BE2C (cell line): ENCODE data around the gene EP400.

Experiments used
- DNase-seq: peaks from one replicate; pipeline ENCODE4 v3.0.0-alpha.2; 2020
- H3K27me3 ChIP-seq: fragments of 250-450 bp; sonication (Bioruptor Pico); 2 replicates; pipeline ENCODE4 v1.5.1; 2020; ENCODE audit warnings: mild to moderate bottlenecking
- H3K36me3 ChIP-seq: fragments of 250-450 bp; sonication (Bioruptor Pico); 2 replicates; pipeline ENCODE4 v1.5.1; 2020; ENCODE audit warnings: mild to moderate bottlenecking
- H3K4me1 ChIP-seq: fragments of 250-450 bp; sonication (Bioruptor Pico); 2 replicates; pipeline ENCODE4 v1.5.1; 2020
- H3K4me3 ChIP-seq: 2 replicates; pipeline ENCODE4 v1.5.1; 2011; ENCODE audit warnings: low read depth, low read length
- H3K9me3 ChIP-seq: fragments of 250-450 bp; sonication (Bioruptor Pico); 2 replicates; pipeline ENCODE4 v1.5.1; 2020
- TF ChIP-seq, protein P1 (sequence below): IDR thresholded peaks from 2 replicates; pipeline ENCODE4 v1.5.1; 2012; ENCODE audit warnings: mild to moderate bottlenecking, low read depth, low read length

Gene EP400

DNA sequence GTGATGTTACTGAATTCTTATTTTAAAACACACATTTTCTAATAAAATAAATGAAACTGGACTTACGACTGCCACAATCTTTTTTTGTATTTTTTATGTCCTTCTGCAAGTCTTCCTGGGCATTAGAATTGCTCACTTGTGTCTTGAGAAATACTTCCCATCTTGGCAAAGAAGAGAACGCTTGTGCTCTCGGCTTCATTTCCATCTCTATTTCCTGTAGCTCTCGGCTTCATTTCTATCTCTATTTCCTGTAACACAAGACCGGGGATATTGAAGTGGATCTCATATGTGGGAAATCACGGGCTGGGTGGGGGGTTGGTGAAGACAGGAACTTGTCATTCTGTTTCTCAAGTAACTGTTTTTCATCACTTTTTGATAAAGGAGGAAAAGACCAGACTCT, 77.9 kb downstream of the EP400 start:
- Histone ChIP-seq H3K4me1 (no peaks in the 10 kb centered on the region), H3K27me3 (no peaks in the 10 kb centered on the region), H3K36me3 (peaks cover 79% of the 10 kb centered on the region), H3K4me3 (no peak overlapping the region), H3K9me3 (no peaks in the 10 kb centered on the region)
- TF ChIP-seq, protein P1, sequence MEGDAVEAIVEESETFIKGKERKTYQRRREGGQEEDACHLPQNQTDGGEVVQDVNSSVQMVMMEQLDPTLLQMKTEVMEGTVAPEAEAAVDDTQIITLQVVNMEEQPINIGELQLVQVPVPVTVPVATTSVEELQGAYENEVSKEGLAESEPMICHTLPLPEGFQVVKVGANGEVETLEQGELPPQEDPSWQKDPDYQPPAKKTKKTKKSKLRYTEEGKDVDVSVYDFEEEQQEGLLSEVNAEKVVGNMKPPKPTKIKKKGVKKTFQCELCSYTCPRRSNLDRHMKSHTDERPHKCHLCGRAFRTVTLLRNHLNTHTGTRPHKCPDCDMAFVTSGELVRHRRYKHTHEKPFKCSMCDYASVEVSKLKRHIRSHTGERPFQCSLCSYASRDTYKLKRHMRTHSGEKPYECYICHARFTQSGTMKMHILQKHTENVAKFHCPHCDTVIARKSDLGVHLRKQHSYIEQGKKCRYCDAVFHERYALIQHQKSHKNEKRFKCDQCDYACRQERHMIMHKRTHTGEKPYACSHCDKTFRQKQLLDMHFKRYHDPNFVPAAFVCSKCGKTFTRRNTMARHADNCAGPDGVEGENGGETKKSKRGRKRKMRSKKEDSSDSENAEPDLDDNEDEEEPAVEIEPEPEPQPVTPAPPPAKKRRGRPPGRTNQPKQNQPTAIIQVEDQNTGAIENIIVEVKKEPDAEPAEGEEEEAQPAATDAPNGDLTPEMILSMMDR: no peak
- no peak for DNase-seq

DNA sequence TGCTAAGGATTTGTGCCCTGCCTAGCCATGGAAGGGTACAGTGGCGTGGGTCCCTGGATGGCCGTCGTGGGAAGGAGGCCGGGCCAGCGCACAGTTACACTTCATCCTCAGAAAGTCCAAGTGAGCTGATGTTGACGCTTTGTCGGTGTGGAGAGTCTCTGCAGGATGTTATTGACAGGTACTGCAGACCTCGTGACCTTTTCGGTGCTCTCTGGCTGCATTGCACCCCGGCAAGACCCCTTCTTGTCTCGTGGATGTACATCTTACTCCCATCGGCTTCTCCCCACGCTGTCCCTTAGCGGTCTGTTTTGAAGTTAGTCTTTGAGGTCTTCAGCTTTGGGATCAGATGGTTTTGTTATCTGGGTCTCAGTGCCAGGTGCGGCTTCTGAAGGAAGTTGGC, 78.4 kb downstream of the EP400 start:
- H3K36me3 ChIP-seq: peaks cover 83% of the 10 kb centered on the region

DNA sequence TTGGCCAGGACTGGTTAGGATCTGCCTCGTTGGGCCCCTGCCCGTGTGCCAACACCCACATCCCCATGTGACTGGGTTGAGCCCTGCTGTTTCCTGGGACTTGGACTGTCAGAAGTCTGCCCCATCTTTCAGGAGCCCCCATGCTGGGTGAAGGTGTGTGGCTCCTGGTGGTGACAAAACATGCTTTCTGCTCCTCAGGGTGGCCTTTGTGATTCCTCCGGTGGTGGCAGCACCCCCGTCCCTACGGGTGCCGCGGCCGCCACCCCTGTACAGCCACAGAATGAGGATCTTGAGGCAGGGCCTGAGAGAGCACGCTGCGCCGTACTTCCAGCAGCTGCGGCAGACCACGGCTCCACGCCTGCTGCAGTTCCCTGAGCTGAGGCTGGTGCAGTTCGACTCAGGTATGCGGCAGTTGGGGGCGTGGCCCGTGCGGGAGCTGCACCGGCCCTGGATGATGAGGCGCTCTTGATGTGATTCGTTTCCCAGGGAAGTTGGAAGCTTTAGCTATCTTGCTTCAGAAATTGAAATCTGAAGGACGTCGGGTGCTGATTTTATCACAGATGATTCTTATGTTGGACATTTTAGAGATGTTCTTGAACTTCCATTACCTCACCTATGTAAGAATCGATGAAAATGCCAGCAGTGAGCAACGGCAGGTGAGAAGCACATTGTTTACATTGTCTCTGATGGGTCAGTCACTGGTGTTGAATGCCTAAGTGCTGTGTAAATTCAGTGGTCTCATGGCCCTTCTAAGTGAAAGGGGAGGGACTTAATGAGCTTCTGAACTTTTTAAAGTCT, 80.0 kb downstream of the EP400 start:
- DNase-seq: no peak
- TF ChIP-seq, protein P1: no peak
- no peaks in the 10 kb centered on the region for H3K4me1 ChIP-seq
- no peaks in the 10 kb centered on the region for H3K27me3 ChIP-seq
- no peak overlapping the region for H3K4me3 ChIP-seq
- peaks cover 84% of the 10 kb centered on the region for H3K36me3 ChIP-seq
- no peaks in the 10 kb centered on the region for H3K9me3 ChIP-seq

More for the DNA sequence above, 78.4 kb downstream of the EP400 start:
- no peak for DNase-seq
- Histone ChIP-seq H3K4me1 (no peaks in the 10 kb centered on the region), H3K27me3 (no peaks in the 10 kb centered on the region), H3K9me3 (no peaks in the 10 kb centered on the region), H3K4me3 (no peak overlapping the region)
- TF ChIP-seq, protein P1: no peak

DNA sequence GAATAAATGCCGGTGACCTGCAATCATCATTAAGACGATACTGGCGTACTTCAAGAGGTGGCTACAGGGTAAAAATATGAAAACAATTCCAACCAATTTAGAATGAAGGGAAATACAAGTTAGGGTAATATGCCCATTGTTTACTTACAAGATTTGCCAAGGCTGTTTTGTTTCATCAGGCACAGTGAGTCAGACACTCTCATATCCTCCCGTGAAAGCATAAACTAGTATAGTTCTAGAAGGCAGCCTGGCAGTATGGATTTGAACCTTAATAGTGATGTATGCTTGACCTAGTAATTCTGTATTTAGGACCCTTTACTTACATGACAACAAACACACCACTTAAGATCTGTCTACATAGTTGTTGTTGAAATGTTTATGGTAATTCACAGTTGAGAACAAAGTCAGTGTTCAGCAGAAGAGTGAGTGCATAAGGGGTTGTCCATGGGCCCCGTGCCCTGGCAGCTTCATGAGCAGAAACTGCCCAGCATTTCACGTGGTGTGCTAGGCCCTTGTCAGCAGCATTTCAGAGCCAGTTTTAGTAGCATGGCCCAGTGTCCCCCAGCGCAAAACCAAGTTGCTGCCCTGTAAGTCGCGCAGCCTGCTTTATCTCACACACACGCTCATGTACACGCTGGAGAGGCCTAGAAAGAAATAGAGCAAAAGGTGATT, 80.8 kb downstream of the EP400 start:
- no peak for DNase-seq
- Histone ChIP-seq H3K4me1 (no peaks in the 10 kb centered on the region), H3K4me3 (no peak overlapping the region), H3K9me3 (no peaks in the 10 kb centered on the region), H3K27me3 (no peaks in the 10 kb centered on the region), H3K36me3 (peaks cover 84% of the 10 kb centered on the region)
- TF ChIP-seq, protein P1: no peak

DNA sequence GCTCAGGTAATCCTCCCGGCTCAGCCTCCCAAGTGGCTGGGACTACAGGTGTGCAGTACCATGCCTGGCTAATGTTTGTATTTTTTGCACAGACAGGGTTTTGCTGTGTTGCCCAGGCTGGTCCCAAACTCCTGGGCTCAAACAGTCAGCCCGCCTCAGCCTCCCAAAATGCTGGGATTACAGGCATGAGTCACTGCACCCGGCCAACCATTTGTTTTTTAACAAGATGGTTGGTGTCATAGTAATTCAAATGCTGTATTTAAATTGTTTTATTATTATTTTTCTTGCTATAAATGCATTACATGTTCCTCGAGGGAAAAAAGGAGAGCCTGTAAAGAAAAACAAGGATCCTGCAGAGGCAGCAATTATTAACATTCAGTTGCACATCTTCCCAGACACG, 83.9 kb downstream of the EP400 start:
- Histone ChIP-seq H3K4me3 (no peak overlapping the region), H3K4me1 (no peaks in the 10 kb centered on the region), H3K36me3 (peaks cover 75% of the 10 kb centered on the region), H3K9me3 (no peaks in the 10 kb centered on the region), H3K27me3 (no peaks in the 10 kb centered on the region)
- TF ChIP-seq, protein P1: no peak
- DNase-seq: no peak

DNA sequence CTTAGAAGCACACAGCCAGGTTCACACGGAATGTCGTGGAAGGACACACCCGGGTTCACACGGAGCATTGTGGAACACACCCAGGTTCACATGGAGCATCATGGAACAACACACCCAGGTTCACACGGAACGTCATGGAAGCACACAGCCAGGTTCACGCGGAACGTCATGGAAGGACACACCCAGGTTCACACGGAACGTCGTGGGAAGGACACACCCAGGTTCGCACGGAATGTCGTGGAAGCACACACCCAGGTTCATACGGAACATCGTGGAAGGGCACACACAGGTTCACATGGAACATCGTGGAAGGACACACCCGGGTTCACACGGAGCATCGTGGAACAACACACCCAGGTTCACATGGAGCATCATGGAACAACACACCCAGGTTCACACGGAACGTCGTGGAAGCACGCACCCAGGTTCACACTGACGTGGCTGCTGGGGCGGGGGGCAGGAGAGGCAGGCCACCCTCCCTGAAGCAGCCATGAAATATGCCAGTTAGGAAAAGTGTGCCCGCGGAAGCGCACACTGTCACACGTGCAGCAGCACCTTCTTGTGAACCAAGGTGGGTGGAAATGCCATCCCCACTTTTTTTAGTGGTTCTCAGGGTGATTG, 86.4 kb downstream of the EP400 start:
- TF ChIP-seq, protein P1: no peak
- no peaks in the 10 kb centered on the region for H3K9me3 ChIP-seq
- H3K27me3 ChIP-seq: no peaks in the 10 kb centered on the region
- no peak overlapping the region for H3K4me3 ChIP-seq
- no peak for DNase-seq
- H3K36me3 ChIP-seq: peaks cover 66% of the 10 kb centered on the region
- H3K4me1 ChIP-seq: peaks cover 7% of the 10 kb centered on the region; the same call in 1 of the 2 replicates
